ENCODE results near the gene SRSF1. TPM values are rescaled to one million over a fixed set of nuclear protein-coding genes. Genes with fewer than 3 reads are reported as not detected.

Gene SRSF1
- total RNA-seq, 1 experiment from 2014 or later: 462 TPM

DNA sequence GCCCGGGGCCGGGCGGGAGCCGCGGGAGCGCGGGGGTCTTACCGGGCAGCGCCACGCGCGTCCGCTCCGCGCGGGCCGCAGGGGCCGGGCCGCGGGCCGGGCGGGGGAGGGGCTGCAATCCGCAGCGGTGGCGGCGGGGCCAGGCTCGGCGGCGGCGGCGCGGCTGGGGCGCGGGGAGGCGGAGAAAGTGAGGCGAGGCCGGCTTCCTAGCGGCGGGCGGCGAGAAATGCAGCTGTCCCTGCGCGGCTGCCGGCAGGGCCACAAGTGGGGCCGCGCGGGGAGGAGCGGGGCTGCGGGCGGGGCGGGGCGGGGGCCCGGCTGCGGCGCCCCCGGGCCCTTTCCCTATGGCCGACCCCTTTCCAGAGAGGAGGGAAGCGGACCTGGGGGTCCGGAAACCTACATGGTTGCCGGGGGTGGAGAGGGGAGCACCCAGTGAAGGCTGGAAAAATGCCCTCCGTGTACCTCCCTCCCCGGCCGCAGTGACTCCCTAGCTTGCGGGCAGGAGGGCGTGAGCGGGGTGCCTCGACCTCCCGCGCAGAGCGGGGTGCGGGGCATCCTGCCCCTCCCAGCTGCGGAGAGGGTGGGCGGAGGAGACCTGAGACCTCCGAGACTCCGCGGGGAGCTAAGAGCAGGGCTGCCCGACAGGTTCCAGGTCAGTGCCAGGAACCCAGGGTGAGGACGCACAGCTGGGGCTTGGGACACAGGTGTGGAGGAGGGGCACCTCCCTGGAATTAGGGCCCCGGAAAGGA, 51.7 kb downstream of the SRSF1 start, which contains the start of gene CUEDC1:
CUEDC1 (minus strand) TSS at position 230 of the 749 bp plus-strand sequence. CDS start 69,848 bp downstream, outside the sequence.
- no peak within 1 kb of the TSS for H4K8ac ChIP-seq (replicated peaks; ENCODE audit: insufficient read length, low read depth, low read length)
- peaks cover 44 to 49% of the 10 kb centered on the region in 2 experiments for H3K4me1 Mint-ChIP-seq

More for the DNA sequence above, 51.7 kb downstream of the SRSF1 start, which contains the start of gene CUEDC1:
- H2AFZ ChIP-seq (ENCODE audit: low read length): no peak within 1 kb of the TSS
- no peak within 1 kb of the TSS for H2BK120ac ChIP-seq (ENCODE audit: low read depth, low read length, poor library complexity, severe bottlenecking)
- H2BK20ac ChIP-seq (ENCODE audit: low read depth, low read length, poor library complexity, severe bottlenecking): no peak within 1 kb of the TSS
- Mint-ChIP-seq H3K4me3 (peak within 1 kb of the TSS; percentile 65 to 83), H3K9me3 (peaks cover 0 to 2% of the 10 kb centered on the region in 2 experiments; a peak in 1 of 5 replicates), H3K27me3 (ENCODE audit: low read depth) (peaks cover 55% of the 10 kb centered on the region), H3K36me3 (ENCODE audit: insufficient read depth in 1 of 3, low read depth in 3 of 3) (0 out of 7 replicates have a peak, but pooled peaks cover 0 to 3% (median 0%) of the 10 kb centered on the region in 3 experiments), H3K27ac (peak within 1 kb of the TSS in 1 of 3 experiments; percentile 21; a peak in 3 of 7 replicates)
- no peak within 1 kb of the TSS for H2BK5ac ChIP-seq (ENCODE audit: insufficient read length, low read length)
- peak within 1 kb of the TSS; percentile 61; the same call in 1 of the 2 replicates for H3K14ac ChIP-seq (ENCODE audit: insufficient read depth, low read length)
- H3T11ph ChIP-seq (ENCODE audit: low read length): no peak within 1 kb of the TSS
- H4K91ac ChIP-seq (ENCODE audit: insufficient read length, low read depth, low read length): no peak within 1 kb of the TSS
- H3K4me1 ChIP-seq (ENCODE audit: insufficient read depth, low read length): no peaks in the 10 kb centered on the region; the same call in 1 of the 2 replicates
- H3K9me3 ChIP-seq (ENCODE audit: control insufficient read depth, low read depth, low read length): no peaks in the 10 kb centered on the region
- no peak within 1 kb of the TSS for H2BK15ac ChIP-seq (ENCODE audit: low read depth, low read length)
- no peaks in the 10 kb centered on the region for H3K79me2 ChIP-seq (ENCODE audit: insufficient read depth, low read length)
- DNase-seq: peak; percentile 66
- H3K9ac ChIP-seq (ENCODE audit: extremely low read depth, insufficient read length, low read length): no peak within 1 kb of the TSS
- H3K27me3 ChIP-seq (ENCODE audit: insufficient read depth, low read length): peaks cover 6% of the 10 kb centered on the region
- no peak within 1 kb of the TSS for H3K4ac ChIP-seq (ENCODE audit: low read depth, low read length)
- no peak within 1 kb of the TSS for H3K23ac ChIP-seq (ENCODE audit: insufficient read length, low read depth, low read length)
- no peaks in the 10 kb centered on the region for H4K20me1 ChIP-seq (ENCODE audit: control insufficient read depth, insufficient read depth, insufficient read length)
- TF ChIP-seq CTCF (conservative IDR thresholded peaks at IDR 0.05): peak; percentile 44; the same call in 2 of the 3 replicates
- no peak within 1 kb of the TSS for H4K5ac ChIP-seq (ENCODE audit: insufficient read length, low read depth, low read length)
- no CpG with 5 or more reads among the region's 79 CpGs for WGBS (ENCODE audit: extremely low coverage, insufficient read length, low lambda C conversion rate)
- H3K56ac ChIP-seq (ENCODE audit: insufficient read length, low read depth, low read length): no peak within 1 kb of the TSS
- H2BK12ac ChIP-seq (ENCODE audit: insufficient read length, low read depth, low read length): no peak within 1 kb of the TSS
- no peak within 1 kb of the TSS for H3K18ac ChIP-seq (ENCODE audit: insufficient read length, low read depth, low read length)
- H3K27ac ChIP-seq (ENCODE audit: insufficient read length, low read depth, low read length): no peak within 1 kb of the TSS
- no peaks in the 10 kb centered on the region for H3K79me1 ChIP-seq (ENCODE audit: insufficient read depth, low read depth, low read length, poor library complexity, severe bottlenecking)
- no peak within 1 kb of the TSS for H2AK5ac ChIP-seq (ENCODE audit: insufficient read length, low read length)
- peaks cover 22% of the 10 kb centered on the region for H3K23me2 ChIP-seq (ENCODE audit: insufficient read length, low read depth, low read length, poor library complexity, severe bottlenecking)
- H3K4me2 ChIP-seq (ENCODE audit: insufficient read depth, insufficient read length, low read length): peak within 1 kb of the TSS; percentile 63

All from H9 (cell line).